GM23338 (cell line): ENCODE results near the gene RBPJ.

ENCODE experiments used
- CREB1 ChIP-seq: fragments of 250-450 bp; sonication (Bioruptor Pico); IDR thresholded peaks from 2 replicates; pipeline ENCODE4 v1.5.0; 2020; ENCODE audit warnings: low read depth, mild to moderate bottlenecking, moderate library complexity
- EZH2 ChIP-seq: fragments of 200-600 bp; sonication (generic); IDR thresholded peaks from one replicate; pipeline ENCODE4 v1.8.0; 2017; ENCODE audit warnings: antibody characterized with exemption, mild to moderate bottlenecking, low read depth; ENCODE audit not compliant: unreplicated experiment
- EZH2phosphoT487 ChIP-seq: fragments of 200-600 bp; sonication (generic); IDR thresholded peaks from one replicate; pipeline ENCODE4 v1.8.1; 2018; ENCODE audit warnings: antibody characterized with exemption; ENCODE audit not compliant: unreplicated experiment
- JUNB ChIP-seq: IDR thresholded peaks from one replicate; pipeline ENCODE4 v1.6.1; 2016; ENCODE audit warnings: antibody characterized with exemption; ENCODE audit not compliant: unreplicated experiment
- NANOG ChIP-seq: IDR thresholded peaks from 2 replicates; pipeline ENCODE4 v1.6.1; 2016; ENCODE audit warnings: antibody characterized with exemption, borderline replicate concordance
- POLR2AphosphoS5 ChIP-seq: IDR thresholded peaks from 2 replicates; pipeline ENCODE4 v1.6.1; 2016; ENCODE audit warnings: antibody characterized with exemption, low read depth
- STAT1 ChIP-seq: IDR thresholded peaks from one replicate; pipeline ENCODE4 v1.6.1; 2016; ENCODE audit warnings: antibody characterized with exemption; ENCODE audit not compliant: unreplicated experiment
- ZNF114 ChIP-seq: fragments of 250-450 bp; sonication (Bioruptor Pico); IDR thresholded peaks from 2 replicates; pipeline ENCODE4 v1.5.0; 2020; ENCODE audit warnings: mild to moderate bottlenecking, moderate library complexity
- ZNF331 ChIP-seq: fragments of 250-450 bp; sonication (Bioruptor Pico); IDR thresholded peaks from 2 replicates; pipeline ENCODE4 v1.5.0; 2020; ENCODE audit warnings: low read depth, mild to moderate bottlenecking, moderate library complexity
- TF ChIP-seq, protein P1 (sequence below), 2 experiments: fragments of 200-600 bp in 1 of 2; sonication (generic) in 1 of 2; conservative IDR thresholded peaks; 2 replicates each; pipeline versions ENCODE4 v1.5.1 to v1.6.1; 2016 to 2017; ENCODE audit warnings: antibody characterized with exemption in 2 of 2, low read depth in 2 of 2, mild to moderate bottlenecking in 2 of 2, moderate library complexity in 1 of 2
- TF ChIP-seq, protein P2 (sequence below): IDR thresholded peaks from one replicate; pipeline ENCODE4 v1.6.1; 2018; ENCODE audit warnings: antibody characterized with exemption; ENCODE audit not compliant: unreplicated experiment

DNA sequence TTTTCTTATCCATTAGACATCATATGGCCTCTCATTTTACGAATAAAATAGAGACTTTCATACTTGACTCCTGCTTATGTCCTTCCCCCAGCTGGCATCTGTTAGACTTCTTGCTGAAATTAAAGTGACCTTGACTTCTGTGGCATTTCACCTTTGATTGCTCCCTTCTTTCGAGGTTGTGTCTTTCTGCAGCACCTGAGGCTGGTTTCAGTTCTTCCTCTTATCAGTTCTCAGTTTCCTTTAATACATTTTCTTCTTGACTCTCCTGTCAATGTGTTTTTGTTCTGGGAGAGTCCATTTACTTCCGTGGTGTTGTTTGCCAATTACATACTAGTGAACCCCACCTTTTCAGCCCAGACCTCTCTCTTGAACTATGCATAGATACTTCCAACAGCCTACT, 81.6 kb downstream of the RBPJ start:
- TF ChIP-seq, protein P1, sequence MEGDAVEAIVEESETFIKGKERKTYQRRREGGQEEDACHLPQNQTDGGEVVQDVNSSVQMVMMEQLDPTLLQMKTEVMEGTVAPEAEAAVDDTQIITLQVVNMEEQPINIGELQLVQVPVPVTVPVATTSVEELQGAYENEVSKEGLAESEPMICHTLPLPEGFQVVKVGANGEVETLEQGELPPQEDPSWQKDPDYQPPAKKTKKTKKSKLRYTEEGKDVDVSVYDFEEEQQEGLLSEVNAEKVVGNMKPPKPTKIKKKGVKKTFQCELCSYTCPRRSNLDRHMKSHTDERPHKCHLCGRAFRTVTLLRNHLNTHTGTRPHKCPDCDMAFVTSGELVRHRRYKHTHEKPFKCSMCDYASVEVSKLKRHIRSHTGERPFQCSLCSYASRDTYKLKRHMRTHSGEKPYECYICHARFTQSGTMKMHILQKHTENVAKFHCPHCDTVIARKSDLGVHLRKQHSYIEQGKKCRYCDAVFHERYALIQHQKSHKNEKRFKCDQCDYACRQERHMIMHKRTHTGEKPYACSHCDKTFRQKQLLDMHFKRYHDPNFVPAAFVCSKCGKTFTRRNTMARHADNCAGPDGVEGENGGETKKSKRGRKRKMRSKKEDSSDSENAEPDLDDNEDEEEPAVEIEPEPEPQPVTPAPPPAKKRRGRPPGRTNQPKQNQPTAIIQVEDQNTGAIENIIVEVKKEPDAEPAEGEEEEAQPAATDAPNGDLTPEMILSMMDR (conservative IDR thresholded peaks at IDR 0.05; ENCODE audit: low read depth in 2 of 2): no peak
- TF ChIP-seq NANOG (no peak), EZH2 (no peak), EZH2phosphoT487 (no peak), POLR2AphosphoS5 (no peak), CREB1 (CRISPR knock-in tag) (no peak), STAT1 (no peak), JUNB (no peak), ZNF114 (CRISPR knock-in tag) (no peak), ZNF331 (CRISPR knock-in tag) (no peak)
- TF ChIP-seq, protein P2, sequence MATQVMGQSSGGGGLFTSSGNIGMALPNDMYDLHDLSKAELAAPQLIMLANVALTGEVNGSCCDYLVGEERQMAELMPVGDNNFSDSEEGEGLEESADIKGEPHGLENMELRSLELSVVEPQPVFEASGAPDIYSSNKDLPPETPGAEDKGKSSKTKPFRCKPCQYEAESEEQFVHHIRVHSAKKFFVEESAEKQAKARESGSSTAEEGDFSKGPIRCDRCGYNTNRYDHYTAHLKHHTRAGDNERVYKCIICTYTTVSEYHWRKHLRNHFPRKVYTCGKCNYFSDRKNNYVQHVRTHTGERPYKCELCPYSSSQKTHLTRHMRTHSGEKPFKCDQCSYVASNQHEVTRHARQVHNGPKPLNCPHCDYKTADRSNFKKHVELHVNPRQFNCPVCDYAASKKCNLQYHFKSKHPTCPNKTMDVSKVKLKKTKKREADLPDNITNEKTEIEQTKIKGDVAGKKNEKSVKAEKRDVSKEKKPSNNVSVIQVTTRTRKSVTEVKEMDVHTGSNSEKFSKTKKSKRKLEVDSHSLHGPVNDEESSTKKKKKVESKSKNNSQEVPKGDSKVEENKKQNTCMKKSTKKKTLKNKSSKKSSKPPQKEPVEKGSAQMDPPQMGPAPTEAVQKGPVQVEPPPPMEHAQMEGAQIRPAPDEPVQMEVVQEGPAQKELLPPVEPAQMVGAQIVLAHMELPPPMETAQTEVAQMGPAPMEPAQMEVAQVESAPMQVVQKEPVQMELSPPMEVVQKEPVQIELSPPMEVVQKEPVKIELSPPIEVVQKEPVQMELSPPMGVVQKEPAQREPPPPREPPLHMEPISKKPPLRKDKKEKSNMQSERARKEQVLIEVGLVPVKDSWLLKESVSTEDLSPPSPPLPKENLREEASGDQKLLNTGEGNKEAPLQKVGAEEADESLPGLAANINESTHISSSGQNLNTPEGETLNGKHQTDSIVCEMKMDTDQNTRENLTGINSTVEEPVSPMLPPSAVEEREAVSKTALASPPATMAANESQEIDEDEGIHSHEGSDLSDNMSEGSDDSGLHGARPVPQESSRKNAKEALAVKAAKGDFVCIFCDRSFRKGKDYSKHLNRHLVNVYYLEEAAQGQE: no peak
